ENCODE results near the gene CDH23.

Gene CDH23

DNA sequence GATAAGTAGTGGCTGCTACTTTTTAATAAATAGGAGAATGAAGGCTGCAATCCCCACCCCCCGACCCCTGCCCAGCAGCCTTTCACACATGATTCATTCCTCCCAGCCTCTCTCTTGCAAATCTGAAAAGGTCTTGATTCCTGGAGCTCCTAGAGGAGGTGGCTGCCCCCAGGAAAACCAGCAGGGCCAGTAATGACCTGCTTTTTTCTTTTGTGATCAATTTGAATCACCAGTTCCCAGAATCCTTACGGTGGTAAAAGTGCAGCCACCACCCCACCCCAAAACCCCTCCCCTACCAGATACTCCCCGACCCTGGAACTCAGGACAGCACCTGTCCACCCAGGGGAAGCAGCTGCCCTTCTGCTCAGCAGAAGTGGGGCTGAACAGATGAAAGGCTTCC is 213.9 kb downstream of the CDH23 start:
- DNase-seq, result no peak

DNA sequence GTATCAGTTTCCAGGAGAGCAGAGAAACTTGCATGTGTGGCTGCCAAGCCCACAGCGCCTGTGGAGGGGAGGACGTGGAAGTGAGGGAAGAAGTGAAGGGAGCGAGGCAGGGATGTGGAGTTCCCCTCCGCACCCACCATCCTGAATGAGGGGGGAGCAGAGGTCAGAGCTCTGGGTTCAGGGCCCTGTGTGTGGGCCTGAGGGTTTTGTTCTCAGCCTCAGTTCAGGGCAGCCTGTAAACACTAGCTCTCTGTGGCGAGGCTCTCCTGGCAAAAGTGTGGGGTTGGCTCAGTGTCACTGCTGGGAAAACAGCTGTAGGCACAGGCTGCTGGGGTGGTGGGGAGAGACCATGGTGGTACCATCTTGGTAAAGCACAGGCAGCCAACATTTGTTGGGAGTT is 214.4 kb downstream of the CDH23 start:
- no peak for DNase-seq

DNA sequence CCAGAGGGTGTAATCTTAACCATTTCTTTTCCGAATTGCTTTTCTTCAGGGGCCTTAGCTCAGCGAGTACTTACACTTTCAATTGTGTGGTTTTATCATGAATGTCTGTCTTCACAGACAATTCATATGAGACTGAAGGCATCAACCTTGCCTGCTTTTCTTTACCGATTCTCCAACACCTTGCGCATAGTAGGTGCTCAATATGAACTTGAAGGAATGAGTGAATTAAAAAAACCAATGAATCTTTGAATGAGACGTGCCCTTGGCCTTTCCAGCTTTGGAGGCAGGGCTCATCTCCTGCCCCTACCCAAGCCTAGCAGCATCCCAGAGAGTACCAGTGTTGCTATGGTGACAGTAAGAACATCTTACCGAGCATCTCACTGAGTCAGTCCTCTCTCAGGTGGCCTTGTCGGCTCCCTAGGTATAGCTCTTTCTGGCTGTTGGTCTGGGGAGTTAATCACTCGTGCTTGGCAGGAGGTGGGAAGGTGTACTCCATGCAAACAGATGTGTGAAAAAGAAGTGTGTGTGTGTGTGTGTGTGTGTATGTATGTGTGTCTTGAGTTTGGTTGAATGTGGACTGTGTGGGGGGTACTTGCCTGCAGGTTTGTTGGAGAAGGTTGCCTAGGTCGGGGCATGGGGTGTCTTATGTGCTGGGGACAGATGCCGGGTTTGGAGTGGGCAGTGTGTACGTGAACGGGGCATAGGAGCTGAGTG is 215.1 kb downstream of the CDH23 start:
- no peak for DNase-seq

DNA sequence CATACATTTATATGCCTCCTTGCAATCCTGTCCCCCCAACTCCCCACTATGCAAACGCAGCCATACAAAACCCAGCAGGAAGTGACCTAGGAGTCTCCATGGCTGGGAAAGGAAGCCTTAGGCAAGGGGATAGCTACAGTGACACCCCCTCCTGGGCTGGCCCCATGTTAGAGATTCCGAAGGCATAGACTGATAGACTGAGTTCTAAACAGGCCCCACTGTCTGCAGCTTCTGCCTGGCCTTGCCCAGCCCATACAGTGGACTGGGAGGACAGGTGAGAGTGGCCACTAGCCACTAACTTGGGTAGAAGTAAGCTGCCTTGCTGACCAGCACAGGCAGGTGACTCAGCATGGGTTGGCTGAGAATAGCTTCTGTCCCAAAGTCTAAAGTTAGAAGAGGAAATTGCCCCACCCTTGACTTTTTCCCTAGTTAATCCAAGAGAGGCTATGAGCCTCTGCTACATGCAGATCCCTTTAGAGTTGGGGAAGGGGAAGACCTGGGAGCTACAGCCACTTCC is 216.6 kb downstream of the CDH23 start:
- no peak for DNase-seq

- no peak for DNase-seq
Measured at GRCh38 chr10:71613877-71614276, 217.2 kb downstream of the CDH23 start.

- DNase-seq, result no peak
Measured at GRCh38 chr10:71614946-71615345, 218.2 kb downstream of the CDH23 start.

DNA sequence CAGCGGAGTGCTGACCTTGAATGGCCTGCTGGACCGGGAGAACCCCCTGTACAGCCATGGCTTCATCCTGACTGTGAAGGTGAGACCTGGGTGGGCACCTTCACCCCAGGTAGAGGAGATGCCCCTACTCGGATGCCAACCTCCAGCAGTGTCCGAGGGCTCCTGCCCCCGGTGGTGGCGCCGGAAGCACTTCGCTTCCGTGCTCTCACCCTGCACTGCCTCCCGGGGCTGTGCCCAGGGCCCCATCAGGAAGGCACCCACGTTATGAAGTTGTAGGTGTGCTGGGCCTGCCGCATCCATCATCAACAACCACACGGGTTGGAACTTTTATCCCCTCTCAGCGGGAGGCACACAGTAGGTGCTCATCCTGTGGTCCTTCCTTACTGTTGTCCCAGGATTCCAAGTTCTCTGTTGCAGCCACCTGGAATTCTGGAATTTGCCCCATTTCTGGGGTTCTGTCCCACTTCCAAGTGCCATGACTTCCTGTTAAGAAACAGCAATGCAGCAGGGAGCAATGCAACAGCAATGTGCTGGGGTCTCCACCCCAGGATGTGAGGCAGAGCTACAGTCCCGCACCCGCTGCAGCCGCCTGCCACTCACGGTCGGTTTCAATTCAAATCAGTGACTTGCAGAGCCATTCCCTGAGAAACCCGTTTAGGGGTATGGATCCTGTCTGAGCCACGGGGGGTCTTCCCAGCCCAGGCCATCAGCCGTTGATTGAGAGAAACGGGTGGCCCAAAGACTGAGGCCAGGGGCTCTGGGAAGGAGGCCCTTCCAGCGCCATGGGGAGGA is 219.0 kb downstream of the CDH23 start:
- no peak for DNase-seq

- DNase-seq, result no peak
Measured at GRCh38 chr10:71616817-71617654, 220.3 kb downstream of the CDH23 start.

GRCh38 chr10:71618176-71618575 is 221.5 kb downstream of the CDH23 start:
- DNase-seq, result no peak

GRCh38 chr10:71618598-71618997 is 221.9 kb downstream of the CDH23 start:
- DNase-seq, result no peak

- no peak for DNase-seq
Measured at GRCh38 chr10:71620642-71621041, 223.9 kb downstream of the CDH23 start.

DNA sequence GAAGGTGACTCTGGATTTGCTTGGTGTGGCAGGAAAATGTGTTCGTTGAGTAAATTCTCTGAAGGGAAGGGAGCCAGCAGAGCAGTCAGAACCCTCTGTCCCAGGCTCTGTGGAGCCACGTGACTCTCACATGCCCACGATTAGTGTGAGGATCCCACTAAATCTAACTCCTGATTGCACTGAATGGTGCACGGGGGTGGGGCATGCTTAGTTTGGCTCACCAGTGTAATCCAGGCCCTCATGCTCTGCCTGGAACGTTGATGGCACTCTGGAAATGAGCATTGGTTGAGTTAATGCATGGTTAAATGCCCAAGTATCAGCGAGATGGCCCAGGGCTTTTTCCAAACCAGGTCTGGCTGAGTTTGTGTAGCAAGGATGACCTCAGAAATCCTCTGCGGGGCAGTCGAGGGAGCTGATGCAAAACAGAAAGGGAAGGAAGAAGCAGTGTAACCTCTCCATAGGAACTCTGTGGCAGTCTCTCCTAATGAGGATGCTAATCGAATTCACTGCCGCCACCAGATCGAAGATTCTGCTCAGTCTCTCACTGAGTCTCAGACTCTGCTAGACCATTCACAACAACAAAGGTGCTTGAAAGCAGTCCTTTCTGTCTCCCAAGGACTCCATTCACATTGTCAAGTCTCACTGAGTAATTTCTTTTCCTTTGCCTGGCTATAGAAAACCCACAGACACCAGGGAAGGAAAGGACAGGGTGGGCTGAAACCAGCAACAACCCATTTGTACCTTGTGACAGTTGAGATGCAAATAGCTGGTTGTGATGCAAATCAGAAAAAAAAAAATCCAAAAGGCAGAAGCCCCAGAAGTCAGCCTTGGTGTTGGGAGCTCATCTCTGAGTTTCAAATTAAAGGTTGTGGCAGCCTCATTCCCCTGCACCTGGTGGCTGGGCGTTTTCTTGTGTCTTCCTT is 224.8 kb downstream of the CDH23 start:
- DNase-seq, result no peak

DNA sequence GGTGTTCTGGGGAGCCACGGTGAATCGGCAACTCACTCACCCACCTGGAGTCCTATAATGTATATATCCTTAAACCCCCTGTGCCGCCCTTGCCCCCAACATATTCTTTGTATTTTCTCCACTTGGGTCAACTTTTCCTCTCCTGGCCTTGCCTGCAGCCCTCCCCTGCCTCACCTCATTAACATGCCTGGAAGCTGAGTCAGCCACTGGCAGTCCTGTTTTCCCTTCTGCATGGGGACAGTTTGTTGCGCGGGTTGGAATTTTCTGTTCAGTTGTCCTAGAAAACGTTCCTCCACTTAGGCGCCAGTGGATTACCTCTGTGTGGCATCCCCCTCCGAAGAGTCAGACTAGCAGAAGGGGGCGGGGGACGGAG is 225.4 kb downstream of the CDH23 start:
- no peak for DNase-seq

DNA sequence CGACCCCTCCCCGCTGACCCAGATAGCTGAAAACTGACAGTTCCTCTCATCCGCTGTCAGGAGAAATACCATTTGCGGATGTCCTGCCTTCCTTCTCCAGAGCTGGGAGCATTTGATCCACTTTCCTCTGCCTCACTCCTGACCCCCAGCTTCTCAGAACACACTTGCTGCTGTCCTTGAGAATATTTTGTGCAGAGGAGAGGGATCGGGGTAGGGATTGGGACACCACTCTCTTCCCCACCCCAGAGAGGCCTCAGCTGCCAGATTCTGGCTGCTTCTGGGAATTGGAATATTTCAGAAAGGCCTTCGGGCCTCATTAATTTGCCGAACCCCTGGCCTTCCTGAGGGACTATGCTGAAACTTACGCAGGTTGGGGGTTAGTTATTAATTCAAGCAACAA is 225.9 kb downstream of the CDH23 start:
- DNase-seq, result no peak

- no peak for DNase-seq
Measured at GRCh38 chr10:71623098-71623985, 226.6 kb downstream of the CDH23 start.

DNA sequence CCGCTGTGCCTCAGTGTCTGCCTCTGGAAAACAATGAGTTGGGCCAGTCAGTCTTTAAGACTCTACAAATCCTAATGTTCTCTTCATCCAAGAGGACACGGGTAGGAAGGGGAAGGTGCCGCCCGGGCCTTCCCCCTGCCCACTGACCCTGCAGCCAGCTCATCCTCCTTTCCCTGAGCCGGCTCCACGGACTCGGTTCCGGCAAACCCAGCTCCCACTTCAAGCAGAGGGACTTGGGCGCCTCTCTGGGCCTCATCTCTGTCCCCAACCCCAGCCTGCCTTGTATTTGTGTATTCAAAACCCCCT is 227.2 kb downstream of the CDH23 start:
- no peak for DNase-seq

- no peak for DNase-seq
Measured at GRCh38 chr10:71625445-71626175, 228.9 kb downstream of the CDH23 start.

DNA sequence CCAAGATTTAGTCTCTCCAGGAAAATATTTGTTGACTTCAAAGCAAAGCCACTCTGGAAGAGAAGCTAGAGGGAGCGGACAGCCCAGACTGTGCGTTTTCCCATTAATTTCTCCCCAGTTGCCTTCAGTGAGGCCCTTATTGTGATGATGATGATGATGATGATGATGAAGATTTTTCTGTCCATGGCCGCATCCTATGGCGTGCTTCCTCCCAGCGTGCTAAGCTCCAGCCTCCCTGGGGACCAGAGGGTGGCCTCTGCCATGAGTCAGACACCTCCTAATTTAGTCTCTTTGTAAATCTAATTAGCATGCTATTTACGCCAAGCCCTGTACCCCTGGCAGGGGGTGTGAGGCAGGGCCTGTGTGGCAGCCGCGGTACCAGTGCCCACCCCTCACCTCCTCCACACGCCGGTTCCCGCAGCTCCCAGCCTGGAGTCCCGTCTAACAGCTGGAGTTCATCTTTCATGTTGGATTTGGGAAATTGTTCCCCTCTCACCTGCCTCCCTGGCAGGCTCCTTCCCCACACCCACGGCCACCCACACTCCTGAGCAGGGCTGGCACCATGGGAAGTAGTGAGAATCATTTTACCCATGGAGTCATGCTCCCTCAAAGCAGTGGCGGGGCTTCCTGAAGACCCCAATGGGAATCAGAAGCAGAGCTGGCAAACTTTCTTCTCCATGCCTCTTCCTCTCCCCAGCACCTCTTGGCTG is 230.7 kb downstream of the CDH23 start:
- no peak for DNase-seq

- no peak for DNase-seq
Measured at GRCh38 chr10:71627956-71628355, 231.2 kb downstream of the CDH23 start.

DNA sequence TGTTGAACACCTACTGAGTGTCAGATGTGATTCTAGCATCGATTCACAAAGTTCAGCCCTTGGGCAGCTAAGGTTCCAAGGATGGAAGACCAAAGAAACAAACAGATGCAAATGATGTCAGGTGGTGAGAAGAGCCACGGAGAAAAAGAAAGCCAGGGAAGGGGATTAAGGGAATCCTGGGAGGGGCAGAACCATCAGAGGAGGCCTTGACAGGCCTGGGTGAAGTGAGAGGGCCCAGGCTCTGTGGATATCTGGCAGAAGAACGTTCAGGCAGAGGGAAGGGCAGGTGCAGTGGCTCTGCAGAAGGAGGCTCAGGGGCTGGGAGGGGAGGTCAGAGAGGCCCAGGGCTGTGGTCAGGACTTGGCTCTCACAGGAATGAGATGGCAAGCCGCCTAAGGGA is 232.4 kb downstream of the CDH23 start:
- DNase-seq, result no peak

Data from effector CD8-positive, alpha-beta T cell (primary cell).